ENCODE measurements around the gene STRADB.
"Not testable (repeated sequence)": the region's sequence is repeated elsewhere in the genome, so short reads cannot be mapped to it uniquely, and the experiment has no call there.

The STRADB gene

GRCh38 chr2:201430322-201430721, 21.2 kb upstream of the STRADB start:
- not testable (repeated sequence) for DNase-seq (ENCODE audit: low read depth, low spot score)

DNA sequence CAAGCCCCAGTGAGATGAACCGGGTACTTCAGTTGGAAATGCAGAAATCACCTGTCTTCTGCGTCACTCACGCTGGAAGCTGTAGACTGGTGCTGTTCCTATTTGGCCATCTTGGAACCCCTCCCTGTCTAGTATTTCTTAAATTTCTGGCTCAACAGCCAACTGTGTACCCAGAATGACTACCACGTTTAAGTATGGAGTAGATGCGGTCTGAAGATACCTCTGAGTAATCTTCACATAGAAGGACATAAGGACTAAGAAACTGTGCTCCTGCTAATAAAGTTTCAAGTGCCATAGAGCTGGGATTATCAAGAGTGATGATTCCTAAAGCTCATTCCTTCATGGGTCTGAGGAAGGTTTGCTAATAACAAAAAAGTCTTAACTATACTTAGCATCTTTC, 20.7 kb upstream of the STRADB start:
- DNase-seq (ENCODE audit: low read depth, low spot score) = no peak

DNA sequence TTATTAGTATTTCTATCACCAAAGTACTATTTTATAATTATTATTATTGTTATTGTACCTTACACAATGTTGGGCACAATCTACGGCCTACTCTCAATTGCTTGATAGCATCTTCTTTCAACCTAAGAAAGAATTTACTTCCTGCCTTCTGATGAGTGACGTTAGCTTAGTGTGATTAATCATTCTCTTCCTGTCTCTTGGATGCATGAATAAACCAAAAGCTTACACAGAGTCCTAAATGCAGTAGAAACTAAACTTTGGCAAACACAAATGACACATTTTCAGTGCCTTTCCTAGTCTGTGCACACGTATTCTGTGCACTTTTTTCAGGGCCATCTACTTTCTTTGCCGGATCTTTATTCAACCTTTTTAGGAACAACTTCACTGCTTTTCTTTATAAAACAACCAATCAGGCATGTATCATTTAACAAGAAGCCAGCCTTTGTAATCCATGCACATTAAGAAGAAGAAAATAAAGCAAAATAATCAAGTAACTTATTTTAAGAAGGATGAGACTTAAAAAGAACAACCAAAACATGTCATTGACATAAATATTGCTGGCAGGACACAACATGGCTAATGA, 19.4 kb upstream of the STRADB start:
- DNase-seq (ENCODE audit: low read depth, low spot score) = no peak

- DNase-seq (ENCODE audit: low read depth, low spot score) = no peak
Measured at GRCh38 chr2:201432621-201433393, 18.7 kb upstream of the STRADB start.

DNA sequence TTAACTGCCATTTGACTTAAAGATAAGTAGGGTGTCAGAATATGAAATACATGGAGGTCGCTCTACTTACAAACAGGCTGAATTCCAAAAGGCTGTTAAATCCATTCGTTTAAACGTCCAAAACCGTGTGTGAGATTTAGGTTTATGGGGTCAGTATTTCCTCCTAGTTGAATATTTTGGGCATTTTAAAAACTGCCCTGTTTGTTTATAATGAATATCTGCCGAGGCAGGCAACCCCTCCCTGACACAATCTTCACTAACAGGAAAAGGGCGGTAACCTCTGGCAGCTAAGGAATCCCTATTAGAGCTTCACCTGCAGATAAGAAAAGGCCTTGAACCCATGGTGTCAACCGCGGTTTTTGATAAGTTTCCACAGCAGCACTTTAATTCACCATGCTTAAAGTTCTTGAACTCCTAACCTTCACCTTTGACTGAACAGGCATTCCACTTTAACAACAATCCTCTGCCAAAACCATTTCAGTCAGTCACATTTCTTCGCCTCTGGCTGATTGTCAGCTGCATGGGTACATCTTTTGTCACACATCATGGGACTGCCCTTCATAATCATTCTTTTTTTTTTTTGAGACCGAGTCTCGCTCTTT, 18.0 kb upstream of the STRADB start:
- DNase-seq (ENCODE audit: low read depth, low spot score) = no peak

- no peak for DNase-seq (ENCODE audit: low read depth, low spot score)
Measured at GRCh38 chr2:201436141-201436540, 15.4 kb upstream of the STRADB start.

GRCh38 chr2:201439336-201439922, 12.1 kb upstream of the STRADB start:
- DNase-seq (ENCODE audit: low read depth, low spot score) = not testable (repeated sequence)

DNA sequence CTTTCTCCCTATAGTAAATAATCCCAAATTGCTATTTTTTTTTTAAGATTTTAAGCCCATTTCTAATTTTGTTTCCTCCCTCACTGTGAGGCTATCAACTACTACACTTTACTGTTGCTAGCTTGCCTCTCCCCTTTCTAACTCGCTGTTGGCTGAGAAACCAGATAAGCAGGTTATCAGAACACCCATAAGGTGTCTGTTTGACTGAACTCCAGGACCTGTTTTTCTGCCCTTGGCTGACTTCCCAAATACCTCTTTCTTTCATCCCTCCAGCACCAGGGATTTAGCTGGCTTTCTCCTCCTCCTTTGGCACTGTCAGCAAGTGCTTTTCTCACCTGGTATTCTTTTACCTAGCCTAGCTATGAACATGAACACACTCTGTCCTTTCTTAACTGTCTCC, 11.4 kb upstream of the STRADB start:
- no peak for DNase-seq (ENCODE audit: low read depth, low spot score)

DNA sequence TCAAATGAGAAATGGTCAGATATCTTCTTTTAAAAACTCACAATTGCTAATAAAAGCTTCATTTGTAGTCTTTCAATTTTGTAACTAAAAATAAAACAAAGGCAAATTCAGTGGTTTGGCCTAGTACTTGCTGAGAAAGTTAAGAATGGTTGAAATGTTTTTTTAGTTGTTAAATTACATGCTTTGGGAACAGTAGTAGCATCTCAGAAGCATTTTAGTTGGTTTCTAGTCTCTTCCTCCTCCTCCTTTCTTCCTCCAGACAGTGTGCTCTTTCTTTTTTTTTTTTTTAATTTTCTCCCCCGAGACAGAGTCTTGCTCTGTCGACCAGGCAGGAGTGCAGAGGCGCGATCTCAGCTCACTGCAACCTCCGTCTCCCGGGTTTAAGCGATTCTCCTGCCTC, 10.1 kb upstream of the STRADB start:
- DNase-seq (ENCODE audit: low read depth, low spot score) = no peak

DNA sequence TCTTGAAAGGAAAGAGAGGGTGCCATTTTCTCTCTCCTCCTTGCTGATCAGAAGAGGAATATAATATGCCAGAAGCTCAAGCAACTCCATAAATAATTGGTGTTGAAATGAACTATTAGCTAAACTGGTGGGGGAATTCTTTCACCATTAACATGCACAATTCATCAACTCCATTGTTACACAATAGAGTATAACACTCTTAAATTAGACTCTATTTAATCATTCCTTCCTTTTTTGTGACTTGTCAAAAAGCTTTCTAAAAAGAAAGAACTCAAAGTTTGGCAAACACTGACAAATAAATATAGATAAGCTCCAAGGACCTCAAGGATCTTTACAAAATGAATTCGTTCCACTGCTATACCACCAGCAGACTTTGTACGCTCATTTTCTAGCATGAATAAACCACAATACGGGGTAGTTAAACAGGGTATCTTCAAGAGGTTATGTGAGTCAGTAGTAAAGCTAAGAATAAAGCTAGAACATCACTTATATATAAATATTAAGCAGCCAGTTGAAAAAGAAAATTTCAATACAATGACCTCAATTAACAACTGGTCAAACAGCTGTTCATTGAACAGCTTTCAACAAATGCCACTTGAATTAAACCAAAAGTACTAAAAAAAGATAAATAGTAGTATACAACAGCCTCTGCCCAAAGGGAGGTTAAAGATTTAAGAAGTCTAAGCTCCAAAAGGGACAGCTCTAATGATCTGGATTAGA, 6.6 kb upstream of the STRADB start:
- no peak for DNase-seq (ENCODE audit: low read depth, low spot score)

GRCh38 chr2:201447086-201447485, 4.5 kb upstream of the STRADB start:
- no peak for DNase-seq (ENCODE audit: low read depth, low spot score)

DNA sequence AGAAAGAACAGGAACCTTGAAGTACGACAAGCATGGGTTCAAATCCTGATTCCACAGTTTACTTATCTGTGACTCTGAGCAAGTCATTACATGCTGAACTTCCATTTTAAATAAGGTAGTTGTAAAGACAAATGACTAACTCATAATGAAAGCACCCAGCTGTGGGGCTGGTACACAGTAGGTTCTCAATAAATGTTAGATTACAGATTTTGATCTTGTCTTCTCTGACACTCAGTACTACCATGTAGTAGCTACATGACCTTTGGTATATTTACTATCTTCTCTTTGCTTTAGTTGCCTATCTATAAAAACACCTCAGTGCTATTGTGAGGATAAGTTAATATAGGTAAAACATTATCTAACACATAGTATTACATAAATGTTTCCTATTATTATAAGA, 3.5 kb upstream of the STRADB start:
- no peak for DNase-seq (ENCODE audit: low read depth, low spot score)

GRCh38 chr2:201448701-201449100, 2.8 kb upstream of the STRADB start:
- no peak for DNase-seq (ENCODE audit: low read depth, low spot score)

DNA sequence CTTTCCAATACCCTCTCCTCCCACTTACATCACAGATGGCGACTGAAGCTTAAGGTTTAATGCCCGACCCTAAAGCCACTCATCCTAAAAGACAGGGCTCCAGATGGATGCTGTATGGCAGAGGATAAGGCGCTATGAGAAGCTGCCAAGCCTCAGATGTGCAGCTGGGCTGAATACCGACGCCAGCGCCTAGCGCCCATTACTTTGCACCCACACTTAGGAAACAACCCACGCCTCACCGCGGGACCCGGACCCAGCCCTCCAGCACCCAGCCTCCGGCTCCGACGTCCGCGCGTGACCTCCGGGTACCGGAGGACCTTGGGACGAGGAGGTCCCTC, 617 bp upstream of the STRADB start:
- no peak for DNase-seq (ENCODE audit: low read depth, low spot score)

DNA sequence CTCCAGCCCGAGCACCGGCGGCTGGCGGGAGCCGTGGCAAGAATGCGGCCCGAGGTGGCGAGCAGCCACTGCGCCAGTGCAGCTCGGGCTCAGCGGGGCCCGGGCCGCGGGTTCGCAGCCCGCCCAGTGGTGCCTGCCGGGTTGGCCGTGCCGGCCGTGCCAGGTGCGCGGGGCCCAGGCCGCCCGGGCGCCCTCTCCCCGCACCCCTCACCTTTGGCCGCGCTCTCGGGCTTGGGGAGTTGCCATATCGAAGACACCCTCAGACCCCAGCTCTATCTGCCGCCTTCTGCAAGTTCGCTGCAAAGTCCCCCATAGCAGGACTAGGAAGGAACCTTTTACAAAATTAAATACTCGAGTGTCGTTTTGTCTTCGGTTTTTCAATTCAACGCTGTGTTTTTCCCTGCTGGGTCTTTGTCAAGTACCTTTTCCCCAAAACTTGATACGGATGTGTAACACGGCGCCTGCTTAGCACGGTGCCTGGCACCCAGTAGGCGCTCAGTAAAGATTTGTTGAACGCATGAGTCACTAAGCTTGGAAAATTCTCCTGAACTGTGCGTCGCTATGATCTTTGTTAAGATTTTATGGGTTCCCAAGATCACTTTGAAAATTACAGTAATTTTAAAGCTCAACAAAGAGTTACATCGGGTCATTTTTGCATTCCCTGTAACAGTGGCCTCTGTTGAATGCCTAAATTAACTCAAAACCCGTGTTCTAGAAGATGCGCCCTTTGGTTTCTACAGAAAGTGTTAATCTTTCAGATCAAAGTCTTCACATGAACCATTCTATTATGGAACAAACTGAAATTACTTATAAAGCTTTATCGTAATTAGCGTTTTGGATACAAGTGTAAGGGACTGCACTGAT, 750 bp downstream of the STRADB start:
- DNase-seq (ENCODE audit: low read depth, low spot score) = no peak

- no peak for DNase-seq (ENCODE audit: low read depth, low spot score)
Measured at GRCh38 chr2:201452922-201453643, 1.5 kb downstream of the STRADB start.

GRCh38 chr2:201458381-201458780, 6.8 kb downstream of the STRADB start:
- DNase-seq (ENCODE audit: low read depth, low spot score) = no peak

DNA sequence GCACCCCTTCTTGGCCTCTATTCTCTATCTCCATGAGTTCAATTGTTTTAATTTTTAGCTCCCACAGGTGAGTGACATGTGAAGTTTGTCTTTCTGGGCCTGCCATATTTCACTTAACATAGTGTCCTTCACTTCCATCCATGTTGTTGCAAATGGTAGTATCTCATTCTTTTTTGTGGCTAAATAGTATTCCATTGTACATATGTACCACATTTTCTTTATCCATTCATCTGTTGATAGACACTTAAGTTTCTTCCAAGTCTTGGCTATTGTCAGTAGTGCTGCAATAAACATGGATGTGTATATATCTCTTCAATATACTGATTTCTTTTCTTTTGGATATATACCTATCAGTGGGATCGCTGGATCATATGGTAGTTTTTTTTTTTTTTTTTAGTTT, 9.0 kb downstream of the STRADB start:
- DNase-seq (ENCODE audit: low read depth, low spot score) = no peak

DNA sequence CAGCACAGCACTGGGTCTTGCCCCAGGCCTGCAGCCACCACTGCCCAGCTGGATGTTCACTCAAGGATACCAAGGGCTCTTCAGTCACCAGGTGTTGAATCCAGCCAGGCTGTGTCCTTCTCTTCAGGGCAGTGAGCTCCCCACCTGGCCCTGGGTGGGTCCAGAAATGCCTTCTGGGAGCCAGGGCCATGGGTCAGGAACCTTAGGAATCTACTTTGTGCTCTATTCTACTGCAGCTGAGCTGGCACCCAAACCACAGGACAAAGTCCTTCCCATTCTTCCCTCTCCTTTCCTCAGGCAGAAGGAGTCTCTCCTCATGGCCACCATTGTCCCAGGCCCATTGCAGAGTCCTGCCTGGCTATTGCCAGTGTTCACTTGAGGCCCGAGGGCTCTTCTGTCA, 13.0 kb downstream of the STRADB start:
- DNase-seq (ENCODE audit: low read depth, low spot score) = no peak

GRCh38 chr2:201465524-201465971, 14.0 kb downstream of the STRADB start:
- DNase-seq (ENCODE audit: low read depth, low spot score) = no peak

All from iPS DF 19.7 (cell line).